Fibroblast of skin of left quadriceps (primary cell): ENCODE data around the gene FIGN.

Source experiments
- DNase-seq, 2 experiments: peaks; one replicate each; pipeline ENCODE4 v3.0.0-alpha.2; 2013; ENCODE audit warnings: low read depth in 2 of 2

The FIGN gene

GRCh38 chr2:163737190-163737439 lies 1.3 kb upstream of the FIGN start:
- DNase-seq: no peak

- no peak for DNase-seq
These were observed 803 bp upstream of the FIGN start for GRCh38 chr2:163736433-163737189.

GRCh38 chr2:163734881-163735684 lies 725 bp downstream of the FIGN start:
- no peak for DNase-seq

GRCh38 chr2:163734401-163734800 lies 1.4 kb downstream of the FIGN start:
- no peak for DNase-seq

- no peak for DNase-seq
These were observed 1.9 kb downstream of the FIGN start for GRCh38 chr2:163733956-163734355.

- no peak for DNase-seq
These were observed 2.4 kb downstream of the FIGN start for GRCh38 chr2:163733301-163733938.

GRCh38 chr2:163732727-163733126 lies 3.1 kb downstream of the FIGN start:
- DNase-seq: no peak

GRCh38 chr2:163731735-163732134 lies 4.1 kb downstream of the FIGN start:
- DNase-seq: no peak

- DNase-seq: no peak
These were observed 5.3 kb downstream of the FIGN start for GRCh38 chr2:163730556-163730955.

- DNase-seq: no peak
These were observed 6.1 kb downstream of the FIGN start for GRCh38 chr2:163729636-163730273.

GRCh38 chr2:163723881-163724280 lies 11.9 kb downstream of the FIGN start:
- DNase-seq: no peak

- no peak for DNase-seq
These were observed 12.5 kb downstream of the FIGN start for GRCh38 chr2:163723348-163723747.

- DNase-seq: no peak
These were observed 16.5 kb downstream of the FIGN start for GRCh38 chr2:163719331-163719730.

- DNase-seq: no peak
These were observed 17.7 kb downstream of the FIGN start for GRCh38 chr2:163717993-163718680.

GRCh38 chr2:163717515-163717914 lies 18.3 kb downstream of the FIGN start:
- no peak for DNase-seq

- DNase-seq: no peak
These were observed 19.7 kb downstream of the FIGN start for GRCh38 chr2:163716101-163716500.

- DNase-seq: no peak
These were observed 20.1 kb downstream of the FIGN start for GRCh38 chr2:163715668-163716067.

- no peak for DNase-seq
These were observed 20.6 kb downstream of the FIGN start for GRCh38 chr2:163715199-163715598.

- DNase-seq: no peak
These were observed 22.1 kb downstream of the FIGN start for GRCh38 chr2:163713534-163714311.

GRCh38 chr2:163711699-163712098 lies 24.1 kb downstream of the FIGN start:
- DNase-seq: no peak

GRCh38 chr2:163711258-163711657 lies 24.6 kb downstream of the FIGN start:
- DNase-seq: no peak
